Activated T-cell treated with anti-CD3 and anti-CD28 coated beads, Interleukin-2, amount 50 U/mL, for 72 hours (primary cell): ENCODE measurements around the gene YWHAH. TPM values are rescaled to one million over a fixed set of nuclear protein-coding genes. Genes with fewer than 3 reads are reported as not detected.
A peak's percentile ranks its signal among the peaks of the same experiment; 100 is the strongest.

Experiments used
- ATAC-seq, 2 donors: fragments of 150-1000 bp; cut with Tn5 transposase; replicated peaks in 1 of 2; 2 replicates each; pipeline ENCODE4 v1.10.0; 2021; ENCODE audit warnings: moderate library complexity in 2 of 2, mild to moderate bottlenecking in 1 of 2
- DNase-seq, 2 donors: peaks; one replicate each; pipeline ENCODE4 v3.0.0; 2021 to 2022; ENCODE audit warnings: mixed read lengths in 1 of 2
- H3K27ac Mint-ChIP-seq: one replicate; pipeline ENCODE4 v1.8.0; 2022; ENCODE audit warnings: mild to moderate bottlenecking, moderate library complexity, mixed read lengths
- H3K27me3 Mint-ChIP-seq: one replicate; pipeline ENCODE4 v1.8.0; 2022; ENCODE audit warnings: low read depth, mixed read lengths
- H3K36me3 Mint-ChIP-seq, 2 donors: one replicate each; pipeline ENCODE4 v1.8.0; 2022; ENCODE audit warnings: mixed read lengths in 2 of 2, mild to moderate bottlenecking in 1 of 2; ENCODE audit not compliant: insufficient read depth in 2 of 2
- H3K4me1 Mint-ChIP-seq: one replicate; pipeline ENCODE4 v1.8.0; 2022; ENCODE audit warnings: low read depth, mixed read lengths
- H3K4me3 Mint-ChIP-seq, 2 donors: one replicate each; pipeline ENCODE4 v1.8.0; 2022; ENCODE audit warnings: mild to moderate bottlenecking in 2 of 2, mixed read lengths in 2 of 2, moderate library complexity in 2 of 2
- H3K9me3 Mint-ChIP-seq, 2 donors: one replicate each; pipeline ENCODE4 v1.8.0; 2022; ENCODE audit warnings: mixed read lengths in 2 of 2
- total RNA-seq, 2 donors: library from RNA; stranded (reverse); gene quantifications; one replicate each; pipeline ENCODE4 v1.2.3, GENCODE V29; 2022

YWHAH gene
- 10 to 100 TPM; 74.2 to 76.8 TPM for total RNA-seq

DNA sequence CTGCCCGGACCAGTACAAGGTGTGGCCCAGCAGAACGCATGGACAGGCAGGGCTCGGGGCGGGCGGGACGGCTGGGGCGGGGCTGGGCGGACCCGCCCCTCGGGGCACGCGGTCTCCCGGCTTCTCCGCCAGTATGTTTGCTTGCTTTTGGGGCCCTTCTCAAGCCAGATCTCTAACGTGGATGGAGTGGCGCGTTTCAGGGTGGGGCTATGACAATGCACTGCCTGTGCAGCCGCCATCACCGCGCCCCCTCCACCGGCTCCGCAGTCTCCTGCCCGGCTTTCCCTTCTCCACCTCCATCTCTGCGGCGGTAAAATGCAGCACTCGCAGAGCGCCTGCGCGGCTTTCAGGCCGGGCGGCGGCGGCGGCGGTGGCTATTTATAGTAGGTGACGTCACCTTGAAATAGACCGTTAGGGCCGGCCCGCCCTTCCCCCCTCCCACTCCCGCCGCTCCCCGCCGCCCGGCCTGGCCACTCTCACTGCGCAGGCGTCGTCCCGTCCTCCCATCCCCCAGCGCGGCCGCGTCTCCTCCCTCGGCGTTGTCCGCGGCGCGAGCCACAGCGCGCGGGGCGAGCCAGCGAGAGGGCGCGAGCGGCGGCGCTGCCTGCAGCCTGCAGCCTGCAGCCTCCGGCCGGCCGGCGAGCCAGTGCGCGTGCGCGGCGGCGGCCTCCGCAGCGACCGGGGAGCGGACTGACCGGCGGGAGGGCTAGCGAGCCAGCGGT lies at the start of gene YWHAH:
YWHAH (plus strand) TSS at position 558 of the 722 bp plus-strand sequence. CDS start 199 bp downstream, outside the sequence.
- peak within 1 kb of the TSS; percentile 90 to 97 for H3K4me3 Mint-ChIP-seq
- H3K9me3 Mint-ChIP-seq, result no peaks in the 10 kb centered on the region
- peaks cover 25% of the 10 kb centered on the region for H3K4me1 Mint-ChIP-seq
- H3K27me3 Mint-ChIP-seq, result no peaks in the 10 kb centered on the region
- peaks cover 3% of the 10 kb centered on the region in 2 donors for H3K36me3 Mint-ChIP-seq
- DNase-seq, result peak; percentile 90 to 91
- peak; percentile 78 to 80 for ATAC-seq
- H3K27ac Mint-ChIP-seq, result peak within 1 kb of the TSS; percentile 88

DNA sequence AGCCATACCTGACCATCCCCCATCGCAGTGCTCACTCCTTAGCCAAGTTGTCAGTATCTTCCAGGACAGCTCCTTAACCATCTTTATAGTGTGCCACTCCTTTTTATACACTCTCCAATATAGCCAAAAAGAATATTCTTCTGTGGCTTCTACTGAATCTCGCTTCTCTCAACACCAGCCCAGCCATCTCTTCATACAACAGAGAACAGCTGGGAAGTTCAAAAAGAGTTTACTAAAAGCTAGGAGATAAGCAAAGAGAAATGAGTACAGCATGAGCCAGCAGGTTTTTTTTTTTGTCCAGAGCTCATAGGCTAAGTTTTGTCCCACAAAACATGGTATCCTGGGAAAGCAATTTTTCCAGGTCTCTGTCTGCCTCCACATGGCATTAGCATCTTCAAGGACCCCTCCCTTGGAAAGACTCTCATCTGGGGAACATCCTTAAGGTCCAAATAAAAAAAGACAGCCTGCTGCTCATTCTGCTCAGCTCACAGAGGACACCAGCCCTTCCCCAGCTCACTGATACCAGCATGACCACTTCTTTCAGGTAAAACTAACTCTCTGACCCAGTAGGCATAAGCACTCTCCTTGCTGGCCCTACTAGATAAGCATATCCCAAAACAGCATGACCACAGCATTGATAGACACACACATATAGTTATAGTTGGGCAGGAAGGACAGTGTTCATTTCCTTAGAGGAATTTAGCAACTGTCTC lies 48.8 kb upstream of the YWHAH start:
- Mint-ChIP-seq H3K9me3 (no peaks in the 10 kb centered on the region), H3K27ac (no peak overlapping the region), H3K4me3 (no peak overlapping the region), H3K36me3 (peaks cover 0 to 3% of the 10 kb centered on the region in 2 donors), H3K4me1 (peaks cover 5% of the 10 kb centered on the region), H3K27me3 (no peaks in the 10 kb centered on the region)
- DNase-seq (no peak), ATAC-seq (no peak)

DNA sequence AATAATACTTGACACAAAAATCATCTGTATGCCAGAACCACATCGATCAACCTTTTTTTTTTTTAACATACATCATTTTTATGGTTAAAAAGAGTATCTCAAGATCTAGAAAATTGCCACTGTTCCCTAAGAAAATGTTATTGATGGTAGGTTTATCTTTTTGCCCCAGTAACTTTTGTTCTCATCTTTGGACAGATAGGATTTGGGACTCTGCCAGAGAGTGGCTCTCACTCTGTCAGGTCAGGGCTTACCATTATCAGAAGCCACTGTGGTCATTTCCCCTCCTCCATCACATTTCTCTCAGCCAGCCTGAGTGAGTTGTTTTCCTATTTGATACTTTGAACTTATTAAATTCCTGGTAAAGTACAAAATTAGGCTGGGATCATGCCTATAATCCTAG lies 47.9 kb upstream of the YWHAH start:
- H3K4me3 Mint-ChIP-seq, result no peak overlapping the region
- H3K36me3 Mint-ChIP-seq, result peaks cover 0 to 3% of the 10 kb centered on the region in 2 donors
- no peaks in the 10 kb centered on the region for H3K9me3 Mint-ChIP-seq
- ATAC-seq (no peak), DNase-seq (no peak)
- no peak overlapping the region for H3K27ac Mint-ChIP-seq
- H3K4me1 Mint-ChIP-seq, result no peaks in the 10 kb centered on the region
- no peaks in the 10 kb centered on the region for H3K27me3 Mint-ChIP-seq

DNA sequence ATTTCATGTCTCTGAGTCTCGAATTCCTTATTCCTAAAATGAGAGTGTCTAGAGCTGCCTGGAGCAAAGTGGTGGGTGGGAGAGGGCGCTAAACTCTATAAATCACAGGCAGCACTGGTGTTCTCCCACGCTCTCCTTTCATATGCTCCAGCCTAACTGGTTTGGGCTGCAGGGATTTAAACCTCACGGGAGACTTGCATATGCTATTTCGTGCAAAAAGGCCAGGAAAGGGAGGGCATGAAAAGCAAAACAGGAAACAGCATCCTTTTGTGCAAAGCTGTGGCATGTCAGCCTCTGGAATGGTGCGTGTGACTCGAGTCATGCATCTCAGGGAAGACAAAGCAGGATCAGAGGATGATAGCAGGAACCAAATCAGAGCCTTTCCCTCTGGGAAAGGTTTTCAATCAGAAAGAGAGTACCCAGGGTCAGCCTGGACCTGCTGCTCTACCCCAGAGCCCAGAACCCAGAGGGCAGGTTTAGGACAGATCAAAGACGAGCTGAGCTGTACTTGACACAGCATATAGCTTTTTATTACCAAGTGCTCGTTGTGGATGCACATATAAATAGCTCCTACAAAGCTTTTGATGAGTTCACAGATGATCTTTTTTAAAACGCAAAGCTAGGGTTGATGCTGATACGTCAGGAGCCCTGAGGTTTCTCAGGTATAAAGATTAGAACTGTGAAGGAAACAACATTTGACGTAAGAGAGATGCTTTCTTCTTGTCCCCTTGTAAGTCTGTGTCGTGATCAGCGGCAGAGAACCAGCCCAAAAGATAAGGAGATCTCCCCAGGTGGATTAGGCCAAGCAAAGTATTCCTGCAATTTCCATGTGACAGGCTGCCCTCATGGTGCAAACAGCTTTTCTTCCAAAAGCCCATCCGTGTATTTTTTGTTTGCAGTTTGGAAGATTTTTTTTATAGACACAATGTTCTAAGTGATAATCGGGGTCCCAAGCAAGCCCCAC lies 46.2 kb upstream of the YWHAH start:
- Mint-ChIP-seq H3K27me3 (no peaks in the 10 kb centered on the region), H3K27ac (no peak overlapping the region), H3K36me3 (peaks cover 0 to 3% of the 10 kb centered on the region in 2 donors), H3K4me3 (no peak overlapping the region), H3K9me3 (no peaks in the 10 kb centered on the region), H3K4me1 (no peaks in the 10 kb centered on the region)
- ATAC-seq (no peak), DNase-seq (no peak)

DNA sequence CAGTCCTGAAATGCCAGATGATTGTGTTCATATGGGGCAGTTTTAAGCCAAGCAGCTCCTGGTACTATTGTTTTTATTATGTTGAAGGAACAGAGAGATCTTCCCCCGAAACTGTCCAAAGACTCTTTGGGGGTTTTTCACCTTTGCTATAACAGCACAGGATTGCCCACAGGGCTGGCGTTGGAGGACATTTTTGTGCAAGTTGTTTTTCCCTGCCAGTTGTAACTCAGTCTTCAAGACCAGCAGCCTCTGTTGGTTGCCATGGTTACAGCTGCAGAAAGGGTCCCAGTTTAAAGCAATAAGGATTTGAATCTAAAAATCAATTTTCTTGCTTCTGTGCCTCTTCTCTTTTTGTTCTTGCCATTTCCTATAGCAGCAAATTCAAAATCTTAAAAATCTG lies 45.4 kb upstream of the YWHAH start:
- DNase-seq, result no peak
- Mint-ChIP-seq H3K27me3 (no peaks in the 10 kb centered on the region), H3K4me1 (no peaks in the 10 kb centered on the region), H3K36me3 (peaks cover 0 to 2% of the 10 kb centered on the region in 2 donors), H3K9me3 (no peaks in the 10 kb centered on the region), H3K27ac (no peak overlapping the region), H3K4me3 (no peak overlapping the region)
- no peak for ATAC-seq

DNA sequence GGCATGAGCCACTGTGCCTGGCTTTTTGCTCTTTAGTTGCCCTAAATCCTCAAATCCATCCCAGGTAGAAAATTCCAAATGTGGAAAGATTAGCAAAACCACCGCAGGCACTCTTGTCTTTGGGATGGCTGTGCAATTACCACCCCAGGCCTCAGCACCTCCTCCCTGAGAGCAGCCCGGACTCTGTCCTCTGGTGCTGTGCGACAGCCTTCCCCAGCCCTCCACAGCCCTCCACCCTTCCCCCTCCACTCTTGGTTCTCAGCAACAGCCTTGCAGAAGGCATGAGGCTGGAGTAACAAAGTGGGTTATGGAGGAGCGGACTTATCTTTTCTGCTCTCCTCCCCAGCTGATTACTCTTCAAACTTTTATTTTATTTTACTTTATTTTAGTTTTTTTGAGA lies 44.7 kb upstream of the YWHAH start:
- Mint-ChIP-seq H3K4me1 (no peaks in the 10 kb centered on the region), H3K27me3 (no peaks in the 10 kb centered on the region), H3K27ac (no peak overlapping the region), H3K4me3 (no peak overlapping the region), H3K36me3 (no peaks in the 10 kb centered on the region), H3K9me3 (no peaks in the 10 kb centered on the region)
- ATAC-seq, result no peak
- DNase-seq, result no peak

DNA sequence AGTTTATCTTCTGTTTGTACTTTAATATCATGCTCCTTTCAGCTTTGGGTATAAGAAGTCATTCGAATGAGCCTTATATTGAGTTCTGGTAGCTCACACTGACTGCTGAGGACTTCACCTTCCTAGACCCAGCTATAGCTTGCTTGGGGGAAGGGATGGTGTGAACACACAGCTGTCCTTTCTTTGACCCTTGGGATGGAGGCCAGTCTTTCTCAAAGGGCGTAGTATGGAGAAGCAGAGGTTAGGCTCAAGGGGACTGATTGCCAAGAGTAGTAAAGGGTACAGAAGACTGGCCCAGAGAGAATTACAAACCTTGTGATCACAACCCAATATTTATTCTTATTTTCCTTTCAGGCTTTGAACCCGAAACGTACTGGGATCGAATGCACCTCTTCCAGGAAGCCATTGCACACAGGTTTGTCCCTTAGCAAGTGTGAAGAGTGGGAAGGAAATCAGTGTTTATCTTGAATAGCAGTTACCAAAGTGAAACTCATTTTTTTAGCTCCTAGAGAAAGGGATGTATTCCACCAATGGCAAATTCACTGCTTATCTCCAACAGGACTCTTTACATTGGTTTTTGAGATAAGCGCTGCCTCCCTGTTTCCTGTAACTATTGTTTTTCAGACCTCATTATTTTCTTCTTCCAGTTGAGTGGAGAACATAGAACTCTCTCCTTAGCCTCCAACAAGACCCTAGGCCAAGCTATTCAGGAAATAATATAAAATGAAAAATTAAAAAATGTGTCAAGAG lies 42.8 kb upstream of the YWHAH start:
- Mint-ChIP-seq H3K4me1 (no peaks in the 10 kb centered on the region), H3K36me3 (no peaks in the 10 kb centered on the region), H3K27ac (no peak overlapping the region), H3K27me3 (no peaks in the 10 kb centered on the region), H3K4me3 (no peak overlapping the region), H3K9me3 (no peaks in the 10 kb centered on the region)
- DNase-seq (no peak), ATAC-seq (no peak)

DNA sequence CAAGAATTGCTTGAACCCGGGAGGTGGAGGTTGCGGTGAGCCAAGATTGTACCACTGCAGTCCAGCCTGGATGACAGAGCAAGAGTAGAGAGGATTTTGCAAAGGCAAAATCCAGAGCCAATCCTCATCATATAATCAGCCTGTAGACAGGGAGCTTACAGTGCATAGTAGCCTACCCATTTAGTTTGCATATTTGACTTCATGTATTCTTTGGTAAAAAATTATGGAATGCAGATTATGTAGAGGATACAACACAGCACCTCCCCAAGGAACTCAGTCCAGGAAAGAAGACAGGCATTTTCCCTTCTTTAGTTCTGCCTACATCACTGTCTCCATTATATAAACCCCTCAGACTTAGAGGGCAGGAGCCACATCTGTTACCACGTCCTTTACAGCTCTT lies 39.7 kb upstream of the YWHAH start:
- Mint-ChIP-seq H3K4me1 (no peaks in the 10 kb centered on the region), H3K4me3 (no peak overlapping the region), H3K27ac (no peak overlapping the region), H3K27me3 (no peaks in the 10 kb centered on the region), H3K9me3 (no peaks in the 10 kb centered on the region), H3K36me3 (peaks cover 0 to 1% of the 10 kb centered on the region in 2 donors)
- DNase-seq (no peak), ATAC-seq (no peak)

DNA sequence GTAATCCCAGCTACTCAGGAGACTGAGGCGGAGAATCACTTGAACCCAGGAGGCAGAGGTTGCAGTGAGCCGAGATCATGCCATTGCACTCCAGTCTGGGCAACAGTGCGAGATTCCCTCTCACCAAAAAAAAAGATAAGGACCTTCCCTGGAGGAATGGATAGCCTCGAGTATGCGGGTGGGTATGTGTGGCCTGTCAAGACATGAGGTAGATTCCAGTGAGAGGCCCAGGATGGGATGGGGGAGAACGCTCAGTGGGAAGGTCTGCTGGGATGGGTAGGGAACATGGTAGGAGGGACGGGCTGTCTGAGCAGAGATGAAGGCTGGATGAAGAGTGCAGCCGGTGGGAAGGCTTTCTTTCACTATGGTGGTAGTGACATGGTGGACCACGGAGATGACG lies 39.0 kb upstream of the YWHAH start:
- ATAC-seq, result no peak
- Mint-ChIP-seq H3K9me3 (no peaks in the 10 kb centered on the region), H3K36me3 (peaks cover 0 to 1% of the 10 kb centered on the region in 2 donors), H3K27ac (no peak overlapping the region), H3K27me3 (no peaks in the 10 kb centered on the region), H3K4me1 (no peaks in the 10 kb centered on the region), H3K4me3 (no peak overlapping the region)
- DNase-seq, result no peak

DNA sequence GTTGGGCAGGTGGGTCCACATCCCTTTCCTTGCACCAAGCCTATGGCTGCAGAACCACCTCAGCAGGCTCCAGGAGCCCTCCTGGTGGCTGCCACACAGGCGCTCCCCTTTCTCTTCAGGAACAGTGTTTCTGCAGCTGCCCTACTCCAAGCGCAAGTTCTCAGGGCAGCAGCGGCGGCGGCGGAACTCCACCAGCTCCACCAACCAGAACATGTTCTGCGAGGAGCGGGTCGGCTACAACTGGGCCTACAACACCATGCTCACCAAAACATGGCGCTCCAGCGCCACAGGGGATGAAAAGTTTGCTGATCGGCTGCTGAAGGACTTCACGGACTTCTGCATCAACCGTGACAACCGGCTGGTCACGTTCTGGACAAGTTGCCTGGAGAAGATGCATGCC lies 38.2 kb upstream of the YWHAH start:
- Mint-ChIP-seq H3K27ac (no peak overlapping the region), H3K4me3 (no peak overlapping the region), H3K9me3 (no peaks in the 10 kb centered on the region), H3K4me1 (no peaks in the 10 kb centered on the region), H3K36me3 (peaks cover 0 to 1% of the 10 kb centered on the region in 2 donors), H3K27me3 (no peaks in the 10 kb centered on the region)
- ATAC-seq, result no peak
- DNase-seq, result no peak

DNA sequence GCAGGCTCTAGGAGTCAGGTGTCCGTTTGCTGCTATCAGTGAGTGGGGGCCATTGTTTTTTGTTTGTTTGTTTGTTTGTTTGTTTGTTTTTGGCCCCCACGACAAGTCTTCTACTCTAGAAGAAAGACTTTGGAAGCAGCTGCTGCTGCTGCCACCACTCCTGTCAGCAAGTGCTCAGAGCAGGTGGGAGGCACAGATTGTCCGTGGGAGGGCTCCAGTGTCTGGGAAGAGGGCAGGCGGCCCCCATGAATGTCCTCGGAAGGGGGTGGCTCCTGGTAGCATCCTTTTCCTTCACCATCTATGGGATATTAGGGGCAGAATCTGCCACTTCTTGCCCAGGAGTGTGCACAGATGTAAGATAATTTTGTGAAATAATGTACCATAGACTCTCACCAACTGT lies 37.8 kb upstream of the YWHAH start:
- ATAC-seq (no peak), DNase-seq (no peak)
- no peaks in the 10 kb centered on the region for H3K9me3 Mint-ChIP-seq
- H3K36me3 Mint-ChIP-seq, result peaks cover 0 to 1% of the 10 kb centered on the region in 2 donors
- H3K4me3 Mint-ChIP-seq, result no peak overlapping the region
- no peaks in the 10 kb centered on the region for H3K4me1 Mint-ChIP-seq
- no peak overlapping the region for H3K27ac Mint-ChIP-seq
- H3K27me3 Mint-ChIP-seq, result no peaks in the 10 kb centered on the region

DNA sequence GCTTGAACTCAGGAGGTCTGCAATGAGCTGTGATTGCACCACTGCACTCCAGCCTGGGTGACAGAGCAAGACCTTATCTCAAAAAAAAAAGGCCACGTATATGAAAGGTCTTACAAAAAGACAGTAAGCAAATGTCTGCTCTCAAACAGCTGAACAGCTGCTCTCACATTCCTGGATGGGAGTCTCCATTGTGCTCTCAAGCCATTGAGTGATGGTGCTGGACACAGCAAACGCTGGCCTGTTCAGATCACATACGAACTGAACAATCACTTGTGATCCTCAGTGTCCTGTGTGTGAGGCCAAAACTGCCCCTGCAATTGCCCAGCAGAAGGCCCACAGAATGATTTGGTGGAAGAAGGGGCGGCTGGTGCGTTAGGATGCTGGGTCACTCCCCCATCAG lies 34.4 kb upstream of the YWHAH start:
- ATAC-seq (no peak), DNase-seq (no peak)
- Mint-ChIP-seq H3K27me3 (no peaks in the 10 kb centered on the region), H3K27ac (no peak overlapping the region), H3K36me3 (peaks cover 0 to 1% of the 10 kb centered on the region in 2 donors), H3K9me3 (no peaks in the 10 kb centered on the region), H3K4me3 (no peak overlapping the region), H3K4me1 (no peaks in the 10 kb centered on the region)
